ENCODE data around the gene IL13RA2.

- TF ChIP-seq POLR2A (IDR thresholded peaks at IDR 0.05): no peak
- TF ChIP-seq, protein P1, sequence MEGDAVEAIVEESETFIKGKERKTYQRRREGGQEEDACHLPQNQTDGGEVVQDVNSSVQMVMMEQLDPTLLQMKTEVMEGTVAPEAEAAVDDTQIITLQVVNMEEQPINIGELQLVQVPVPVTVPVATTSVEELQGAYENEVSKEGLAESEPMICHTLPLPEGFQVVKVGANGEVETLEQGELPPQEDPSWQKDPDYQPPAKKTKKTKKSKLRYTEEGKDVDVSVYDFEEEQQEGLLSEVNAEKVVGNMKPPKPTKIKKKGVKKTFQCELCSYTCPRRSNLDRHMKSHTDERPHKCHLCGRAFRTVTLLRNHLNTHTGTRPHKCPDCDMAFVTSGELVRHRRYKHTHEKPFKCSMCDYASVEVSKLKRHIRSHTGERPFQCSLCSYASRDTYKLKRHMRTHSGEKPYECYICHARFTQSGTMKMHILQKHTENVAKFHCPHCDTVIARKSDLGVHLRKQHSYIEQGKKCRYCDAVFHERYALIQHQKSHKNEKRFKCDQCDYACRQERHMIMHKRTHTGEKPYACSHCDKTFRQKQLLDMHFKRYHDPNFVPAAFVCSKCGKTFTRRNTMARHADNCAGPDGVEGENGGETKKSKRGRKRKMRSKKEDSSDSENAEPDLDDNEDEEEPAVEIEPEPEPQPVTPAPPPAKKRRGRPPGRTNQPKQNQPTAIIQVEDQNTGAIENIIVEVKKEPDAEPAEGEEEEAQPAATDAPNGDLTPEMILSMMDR (IDR thresholded peaks at IDR 0.05): no peak
These were observed 30.3 kb upstream of the IL13RA2 start for GRCh38 chrX:115047715-115048114.

Data from body of pancreas (tissue), 4 donors.